ENCODE measurements around the gene VRK1.

DNA sequence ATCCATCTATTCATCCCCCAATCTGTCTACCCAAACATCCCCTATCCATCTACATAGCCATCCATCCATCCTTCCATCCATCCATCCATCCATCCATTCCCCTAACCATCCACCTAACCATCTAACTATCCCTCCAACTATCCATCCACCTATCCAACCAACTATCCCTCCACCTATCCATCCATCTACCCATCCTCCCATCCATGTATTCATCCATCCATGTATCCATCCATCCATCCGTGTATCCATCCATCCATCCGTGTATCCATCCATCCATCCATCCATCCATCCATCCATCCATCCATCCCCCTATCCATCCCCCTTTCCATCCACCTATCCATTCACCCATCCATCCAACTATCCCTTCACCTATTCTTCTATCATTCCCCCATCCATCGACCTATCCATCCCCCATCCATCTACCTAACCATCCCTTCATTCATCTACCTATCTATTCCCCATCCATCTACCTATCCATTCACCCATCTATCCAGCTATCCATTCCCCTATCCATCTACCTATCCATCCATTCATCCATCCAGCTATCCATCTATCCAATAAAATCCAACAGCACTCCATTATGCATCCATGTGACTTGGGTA, 131.7 kb downstream of the VRK1 start:
- TF ChIP-seq, protein P1, sequence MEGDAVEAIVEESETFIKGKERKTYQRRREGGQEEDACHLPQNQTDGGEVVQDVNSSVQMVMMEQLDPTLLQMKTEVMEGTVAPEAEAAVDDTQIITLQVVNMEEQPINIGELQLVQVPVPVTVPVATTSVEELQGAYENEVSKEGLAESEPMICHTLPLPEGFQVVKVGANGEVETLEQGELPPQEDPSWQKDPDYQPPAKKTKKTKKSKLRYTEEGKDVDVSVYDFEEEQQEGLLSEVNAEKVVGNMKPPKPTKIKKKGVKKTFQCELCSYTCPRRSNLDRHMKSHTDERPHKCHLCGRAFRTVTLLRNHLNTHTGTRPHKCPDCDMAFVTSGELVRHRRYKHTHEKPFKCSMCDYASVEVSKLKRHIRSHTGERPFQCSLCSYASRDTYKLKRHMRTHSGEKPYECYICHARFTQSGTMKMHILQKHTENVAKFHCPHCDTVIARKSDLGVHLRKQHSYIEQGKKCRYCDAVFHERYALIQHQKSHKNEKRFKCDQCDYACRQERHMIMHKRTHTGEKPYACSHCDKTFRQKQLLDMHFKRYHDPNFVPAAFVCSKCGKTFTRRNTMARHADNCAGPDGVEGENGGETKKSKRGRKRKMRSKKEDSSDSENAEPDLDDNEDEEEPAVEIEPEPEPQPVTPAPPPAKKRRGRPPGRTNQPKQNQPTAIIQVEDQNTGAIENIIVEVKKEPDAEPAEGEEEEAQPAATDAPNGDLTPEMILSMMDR (IDR thresholded peaks at IDR 0.05; ENCODE audit: borderline replicate concordance, extremely low read depth, low read length, poor library complexity, severe bottlenecking), result no peak
- TF ChIP-seq EZH2 (IDR thresholded peaks at IDR 0.05; ENCODE audit: borderline replicate concordance, low read depth, low read length, severe bottlenecking), result no peak

Measured in DND-41 (cell line).